Brain microvascular endothelial cell (primary cell): ENCODE results near the gene SIX3.

Source experiments
- DNase-seq: peaks from one replicate; pipeline ENCODE4 v3.0.0-alpha.2; 2020
- H3K27ac ChIP-seq: fragments of 250-450 bp; sonication (Bioruptor Pico); 2 replicates; pipeline ENCODE4 v1.5.1; 2020; ENCODE audit warnings: mild to moderate bottlenecking, moderate library complexity
- H3K27me3 ChIP-seq: fragments of 250-450 bp; sonication (Bioruptor Pico); replicated peaks from 2 replicates; pipeline ENCODE4 v1.5.1; 2020; ENCODE audit warnings: mild to moderate bottlenecking
- H3K36me3 ChIP-seq: fragments of 250-450 bp; sonication (Bioruptor Pico); replicated peaks from 2 replicates; pipeline ENCODE4 v1.5.1; 2020; ENCODE audit warnings: mild to moderate bottlenecking
- H3K4me3 ChIP-seq: 2 replicates; pipeline ENCODE4 v1.5.1; 2011; ENCODE audit warnings: low read depth, mild to moderate bottlenecking, control low read depth, low read length, moderate library complexity
- in situ Hi-C: cut with HindIII; loops from 2 replicates; pipeline ENCODE4 v1.10.0; 2017; ENCODE audit warnings: low sequenced_read_pairs, low pct_ligation_motif_present
- TF ChIP-seq, protein P1 (sequence below): IDR thresholded peaks from 2 replicates; pipeline ENCODE4 v1.5.1; 2011; ENCODE audit warnings: low read depth, mild to moderate bottlenecking, moderate library complexity, low read length, control low read depth, inconsistent platforms; ENCODE audit errors: missing control alignments

Gene SIX3

GRCh38 chr2:44904578-44904977, 36.9 kb upstream of the SIX3 start:
- TF ChIP-seq, protein P1, sequence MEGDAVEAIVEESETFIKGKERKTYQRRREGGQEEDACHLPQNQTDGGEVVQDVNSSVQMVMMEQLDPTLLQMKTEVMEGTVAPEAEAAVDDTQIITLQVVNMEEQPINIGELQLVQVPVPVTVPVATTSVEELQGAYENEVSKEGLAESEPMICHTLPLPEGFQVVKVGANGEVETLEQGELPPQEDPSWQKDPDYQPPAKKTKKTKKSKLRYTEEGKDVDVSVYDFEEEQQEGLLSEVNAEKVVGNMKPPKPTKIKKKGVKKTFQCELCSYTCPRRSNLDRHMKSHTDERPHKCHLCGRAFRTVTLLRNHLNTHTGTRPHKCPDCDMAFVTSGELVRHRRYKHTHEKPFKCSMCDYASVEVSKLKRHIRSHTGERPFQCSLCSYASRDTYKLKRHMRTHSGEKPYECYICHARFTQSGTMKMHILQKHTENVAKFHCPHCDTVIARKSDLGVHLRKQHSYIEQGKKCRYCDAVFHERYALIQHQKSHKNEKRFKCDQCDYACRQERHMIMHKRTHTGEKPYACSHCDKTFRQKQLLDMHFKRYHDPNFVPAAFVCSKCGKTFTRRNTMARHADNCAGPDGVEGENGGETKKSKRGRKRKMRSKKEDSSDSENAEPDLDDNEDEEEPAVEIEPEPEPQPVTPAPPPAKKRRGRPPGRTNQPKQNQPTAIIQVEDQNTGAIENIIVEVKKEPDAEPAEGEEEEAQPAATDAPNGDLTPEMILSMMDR = no peak
- Histone ChIP-seq H3K36me3 (no peaks in the 10 kb centered on the region), H3K4me3 (no peak overlapping the region), H3K27me3 (peaks cover 13% of the 10 kb centered on the region), H3K27ac (no peak overlapping the region)
- no peak for DNase-seq
- in situ Hi-C loops = no loop called here

GRCh38 chr2:44906972-44907371, 34.5 kb upstream of the SIX3 start:
- H3K27me3 ChIP-seq = peaks cover 7% of the 10 kb centered on the region
- in situ Hi-C loops = no loop called here
- H3K36me3 ChIP-seq = no peaks in the 10 kb centered on the region
- no peak overlapping the region for H3K4me3 ChIP-seq
- H3K27ac ChIP-seq = no peak overlapping the region
- TF ChIP-seq, protein P1 = no peak
- no peak for DNase-seq

- Histone ChIP-seq H3K36me3 (no peaks in the 10 kb centered on the region), H3K27me3 (peaks cover 2% of the 10 kb centered on the region), H3K27ac (no peak overlapping the region), H3K4me3 (no peak overlapping the region)
- no peak for DNase-seq
- TF ChIP-seq, protein P1 = no peak
- in situ Hi-C loops = no loop called here
These were observed 31.7 kb upstream of the SIX3 start for GRCh38 chr2:44909831-44910230.

DNA sequence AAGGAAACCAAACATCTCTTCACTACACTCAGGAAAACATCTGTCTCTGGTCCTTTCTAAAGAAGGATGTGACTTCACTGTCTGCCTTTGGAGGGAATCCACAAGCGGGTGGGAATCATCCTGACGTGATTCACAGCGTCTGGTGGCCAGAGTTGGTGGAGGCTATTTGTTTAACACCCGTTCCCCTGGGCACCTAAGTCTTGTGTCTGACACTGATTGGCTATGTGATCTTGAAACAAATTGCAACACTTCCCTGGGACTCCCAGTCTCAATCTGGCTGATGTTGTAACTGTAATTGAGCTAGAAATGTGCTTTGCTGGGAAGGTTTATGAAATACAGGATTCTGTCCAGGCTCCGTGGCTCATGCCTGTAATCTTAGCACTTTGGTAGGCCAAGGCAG, 28.8 kb upstream of the SIX3 start:
- in situ Hi-C loops = no loop called here
- no peak overlapping the region for H3K27ac ChIP-seq
- H3K4me3 ChIP-seq = no peak overlapping the region
- no peak for DNase-seq
- TF ChIP-seq, protein P1 = no peak
- H3K27me3 ChIP-seq = peaks cover 3% of the 10 kb centered on the region
- H3K36me3 ChIP-seq = no peaks in the 10 kb centered on the region

DNA sequence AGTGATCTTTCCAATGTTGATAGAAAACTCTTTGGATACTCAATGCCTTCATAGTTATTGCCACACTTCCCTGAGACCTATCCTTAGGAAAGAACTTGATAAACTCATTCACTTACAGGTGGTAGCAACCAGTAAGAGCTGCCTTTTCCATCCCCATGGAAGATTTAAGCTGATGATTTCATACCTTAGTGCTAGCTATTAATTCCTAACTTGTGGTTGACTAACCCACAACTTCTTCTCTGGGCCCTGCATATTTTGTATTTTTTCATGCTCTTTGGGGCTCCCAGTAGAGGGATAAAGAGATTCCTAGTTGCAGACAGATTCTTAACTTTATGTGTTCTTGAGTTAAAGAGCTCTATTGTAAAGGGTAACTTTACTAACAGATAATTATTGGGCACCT, 25.2 kb upstream of the SIX3 start:
- no peak overlapping the region for H3K27ac ChIP-seq
- in situ Hi-C loops = no loop called here
- H3K4me3 ChIP-seq = no peak overlapping the region
- peaks cover 3% of the 10 kb centered on the region for H3K27me3 ChIP-seq
- TF ChIP-seq, protein P1 = no peak
- no peaks in the 10 kb centered on the region for H3K36me3 ChIP-seq
- DNase-seq = no peak

DNA sequence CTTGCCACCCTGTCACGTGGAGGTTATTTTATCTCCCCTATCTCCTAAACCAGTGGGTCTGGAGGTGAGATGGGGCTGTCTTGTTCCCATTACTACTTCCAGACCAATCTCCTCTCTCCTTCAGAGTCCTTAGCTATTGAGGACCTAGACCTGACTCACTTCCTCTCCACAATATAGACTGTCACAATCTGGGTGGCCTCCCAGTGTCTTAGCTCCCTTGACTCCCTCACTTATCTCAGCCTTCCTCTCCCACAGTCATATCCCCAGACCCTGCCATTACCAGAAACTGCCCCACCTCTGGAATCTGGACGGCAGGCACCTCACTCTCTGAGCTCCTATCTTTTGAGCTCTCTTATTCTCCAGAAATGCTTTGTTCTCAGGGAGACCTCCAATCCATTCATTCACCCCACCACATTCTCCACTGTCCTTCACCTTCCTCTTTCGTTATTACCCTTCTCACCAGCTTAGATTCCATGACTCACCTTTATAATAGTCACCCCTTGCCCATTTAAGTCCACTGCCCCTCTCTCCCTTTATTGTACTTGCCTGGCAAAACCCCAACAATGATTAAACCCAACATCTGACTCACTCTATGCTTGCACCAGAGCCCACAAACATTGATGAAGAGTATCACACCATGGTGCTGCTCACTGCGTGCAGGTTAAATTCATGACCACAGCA, 23.3 kb upstream of the SIX3 start:
- Histone ChIP-seq H3K27me3 (peaks cover 11% of the 10 kb centered on the region), H3K27ac (no peak overlapping the region), H3K36me3 (no peaks in the 10 kb centered on the region), H3K4me3 (no peak overlapping the region)
- DNase-seq = no peak
- TF ChIP-seq, protein P1 = no peak
- in situ Hi-C loops = no loop called here
